Right kidney (tissue), 1 donor: ENCODE results near the gene DPY19L3.
"Not testable (repeated sequence)": the region's sequence is repeated elsewhere in the genome, so short reads cannot be mapped to it uniquely, and the experiment has no call there.

Experiments
- DNase-seq: peaks from one replicate; pipeline ENCODE4 v3.0.0-alpha.2; 2016

DPY19L3 gene

DNA sequence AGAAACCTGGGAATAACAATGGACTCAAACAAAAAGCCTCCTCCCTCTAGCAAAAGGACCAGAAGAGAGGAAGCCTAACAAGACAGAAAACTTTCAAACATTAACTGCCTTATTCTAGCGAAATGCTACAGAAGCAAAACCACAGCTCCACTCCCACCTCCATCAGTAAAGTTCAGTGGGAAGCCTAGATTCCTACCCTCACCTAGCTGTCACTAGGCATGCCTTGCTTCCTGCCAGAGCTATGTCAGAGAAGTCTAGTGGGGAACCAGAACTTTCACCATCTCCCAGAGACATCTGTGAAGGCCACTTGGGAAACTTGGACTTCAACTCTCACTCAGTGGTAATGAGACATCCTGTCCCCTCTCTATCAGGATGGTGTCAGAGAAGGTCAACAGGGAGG, 37.1 kb downstream of the DPY19L3 start:
- DNase-seq: no peak

DNA sequence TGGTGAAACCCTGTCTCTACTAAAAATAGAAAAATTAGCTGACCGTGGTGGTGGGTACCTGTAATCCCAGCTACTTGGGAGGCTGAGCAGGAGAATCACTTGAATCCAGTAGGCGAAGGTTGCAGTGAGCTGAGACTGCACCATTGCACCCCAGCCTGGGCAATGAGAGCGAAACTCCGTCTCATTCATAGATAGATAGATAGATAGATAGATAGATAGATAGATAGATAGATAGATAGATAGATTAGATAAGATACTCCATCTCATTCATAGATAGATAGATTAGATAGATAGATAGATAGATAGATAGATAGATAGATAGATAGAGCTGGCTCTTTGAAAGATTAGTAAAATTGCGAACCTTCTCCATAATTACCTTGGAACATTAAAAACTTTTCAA, 42.0 kb downstream of the DPY19L3 start:
- not testable (repeated sequence) for DNase-seq

DNA sequence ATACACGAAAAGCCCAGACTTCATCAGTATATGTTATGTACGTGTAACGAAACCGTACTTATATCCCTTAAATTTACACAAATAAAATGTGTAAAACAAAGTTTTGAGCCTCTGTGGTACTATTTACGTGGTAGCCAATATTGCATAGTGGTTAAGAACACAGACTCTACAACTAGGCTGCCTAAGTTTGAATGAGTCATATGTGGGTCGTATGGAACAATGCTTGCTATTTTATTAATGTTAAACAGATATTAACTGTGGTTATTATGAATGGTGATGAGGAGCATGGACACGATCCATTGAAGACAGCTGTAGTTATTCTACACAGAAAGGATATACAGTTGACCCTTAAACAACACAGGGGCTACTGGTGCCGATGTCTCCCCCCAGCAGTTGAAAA, 42.5 kb downstream of the DPY19L3 start:
- DNase-seq: no peak

DNA sequence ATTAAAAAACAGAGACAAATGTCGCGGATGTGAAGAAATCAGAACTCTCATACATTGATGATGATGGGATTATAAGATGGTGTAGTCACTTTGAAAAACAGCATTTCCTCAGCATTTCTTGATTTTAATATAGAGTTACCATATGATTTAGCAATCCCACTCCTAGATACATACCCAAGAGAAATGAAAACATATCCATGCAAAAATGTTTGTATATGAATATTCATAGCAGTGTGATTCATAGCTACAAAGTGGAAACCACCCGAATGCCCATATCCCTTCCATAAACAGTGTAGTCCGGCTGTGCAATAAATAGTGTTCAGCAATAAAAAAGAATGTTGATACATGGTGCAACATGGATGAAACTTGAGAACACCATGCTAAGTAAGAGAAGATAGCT, 44.6 kb downstream of the DPY19L3 start:
- DNase-seq: no peak

DNA sequence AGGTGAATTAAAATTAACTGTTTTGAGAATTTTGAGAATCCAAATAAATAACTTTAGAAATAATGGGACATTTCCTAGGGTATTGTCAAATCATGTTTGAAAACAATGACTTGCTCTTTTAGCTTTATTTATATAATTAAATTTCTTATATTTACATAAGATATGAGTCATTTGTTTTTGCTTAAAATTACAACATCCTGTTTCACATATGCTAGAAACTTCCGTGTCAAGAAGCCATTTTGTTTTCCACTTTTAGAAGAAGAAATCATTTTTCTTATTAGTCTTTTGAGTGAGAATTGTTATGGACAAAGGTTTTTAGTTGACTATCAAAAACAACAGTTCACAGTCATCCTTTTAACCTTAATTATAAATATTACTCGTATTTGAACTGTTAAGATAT, 48.2 kb downstream of the DPY19L3 start:
- DNase-seq: no peak

DNA sequence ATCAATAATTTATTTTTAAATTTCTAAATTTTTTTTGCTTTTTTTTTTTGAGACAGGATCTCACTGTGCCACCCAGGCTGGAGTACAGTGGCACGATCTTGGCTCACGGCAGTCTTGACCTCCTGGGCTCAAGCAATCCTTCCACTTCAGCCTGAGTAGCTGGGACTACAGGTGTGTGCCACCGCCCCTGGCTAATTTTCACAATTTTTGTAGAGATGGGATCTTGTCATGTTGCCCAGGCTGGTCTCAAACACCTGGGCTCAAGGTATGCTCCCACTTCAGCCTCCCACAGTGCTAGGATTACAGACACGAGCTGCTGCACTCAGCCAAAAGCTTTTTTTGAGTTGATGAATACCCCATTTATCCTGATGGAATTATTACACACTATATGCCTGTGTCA, 50.8 kb downstream of the DPY19L3 start:
- DNase-seq: no peak

DNA sequence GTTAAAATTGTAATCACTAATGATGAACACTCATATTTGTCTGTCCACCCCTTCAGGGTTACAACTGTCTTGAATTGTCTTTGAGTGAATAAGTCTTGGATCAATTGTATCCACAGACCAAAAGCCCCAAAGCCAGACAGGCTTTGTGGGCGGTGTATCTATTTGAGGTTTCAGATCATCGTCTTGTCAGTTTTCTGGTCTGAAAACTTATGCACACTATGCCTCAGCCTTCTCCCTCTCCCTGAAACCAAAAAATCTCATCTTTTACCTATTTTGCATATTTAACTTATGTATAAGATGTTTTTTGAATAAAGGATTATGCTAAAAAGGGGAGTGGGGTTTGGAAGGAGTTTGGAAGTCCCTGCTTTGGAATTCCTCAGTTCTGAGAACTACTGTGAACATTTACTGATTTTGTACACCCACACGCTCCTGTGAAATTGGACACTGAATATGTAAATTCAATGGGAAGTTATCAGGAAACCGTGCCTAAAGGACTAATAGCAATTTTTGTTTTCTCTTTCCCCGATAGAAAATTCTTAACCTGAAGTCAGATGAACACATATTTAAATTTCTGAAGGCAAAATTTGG, 52.1 kb downstream of the DPY19L3 start:
- DNase-seq: no peak

DNA sequence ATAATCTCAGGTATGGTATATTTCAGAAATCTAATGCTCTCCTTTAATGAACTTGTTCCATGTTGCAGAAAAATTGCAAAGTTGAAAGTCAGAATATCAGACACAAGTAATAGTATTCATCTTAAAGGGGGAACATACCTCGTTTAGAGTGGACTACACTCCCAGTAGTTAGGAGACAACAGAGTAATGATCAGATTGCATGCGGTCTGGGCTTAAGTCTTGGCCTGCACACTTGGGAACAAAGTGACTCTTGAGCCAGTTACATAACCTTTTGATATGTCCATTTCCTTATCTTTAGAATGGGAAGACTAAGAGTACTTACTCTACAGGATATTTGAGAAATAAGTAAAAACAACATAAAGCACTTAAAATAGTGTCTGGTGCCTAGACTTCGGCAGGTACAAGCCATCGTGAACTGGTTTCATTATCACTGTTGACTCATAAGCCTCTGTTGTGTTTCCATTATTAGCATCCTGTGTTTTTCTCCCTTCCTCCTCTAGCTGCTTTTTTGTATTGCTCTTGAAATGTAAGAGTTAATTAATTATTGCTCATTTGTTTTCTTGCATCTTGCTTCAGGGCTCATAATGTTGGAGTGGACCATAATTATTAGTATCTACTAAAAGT, 53.0 kb downstream of the DPY19L3 start:
- DNase-seq: no peak

DNA sequence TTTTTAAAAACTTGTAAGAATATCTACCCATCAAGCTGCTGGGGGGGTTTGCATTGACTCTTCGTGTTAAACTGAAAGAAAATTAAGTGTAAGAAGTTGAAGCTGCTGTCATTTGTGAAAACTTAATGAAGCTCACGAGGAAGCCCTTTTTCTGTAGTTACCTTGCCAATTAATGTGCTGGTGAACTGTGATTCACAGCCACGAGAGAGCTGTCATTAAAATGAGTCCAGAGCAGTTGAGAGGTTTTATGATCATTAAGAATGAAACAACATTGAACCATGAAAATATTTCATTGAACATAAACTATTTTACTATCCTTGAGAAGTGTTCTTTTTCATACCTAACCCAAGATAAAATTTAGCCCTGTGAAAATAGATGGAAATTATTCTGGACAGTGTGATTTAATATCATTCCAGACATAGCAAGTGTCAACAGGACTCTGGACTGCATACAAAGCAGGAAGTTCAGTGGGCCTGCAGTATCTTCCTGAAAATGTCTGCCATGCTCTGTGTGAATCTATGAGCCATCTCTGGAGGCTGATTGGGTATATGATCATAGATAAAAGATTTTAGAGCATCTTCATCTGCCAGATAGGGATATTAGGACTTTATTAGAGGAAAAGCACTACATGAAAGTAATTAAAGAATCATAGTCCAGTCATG, 53.8 kb downstream of the DPY19L3 start:
- DNase-seq: no peak

DNA sequence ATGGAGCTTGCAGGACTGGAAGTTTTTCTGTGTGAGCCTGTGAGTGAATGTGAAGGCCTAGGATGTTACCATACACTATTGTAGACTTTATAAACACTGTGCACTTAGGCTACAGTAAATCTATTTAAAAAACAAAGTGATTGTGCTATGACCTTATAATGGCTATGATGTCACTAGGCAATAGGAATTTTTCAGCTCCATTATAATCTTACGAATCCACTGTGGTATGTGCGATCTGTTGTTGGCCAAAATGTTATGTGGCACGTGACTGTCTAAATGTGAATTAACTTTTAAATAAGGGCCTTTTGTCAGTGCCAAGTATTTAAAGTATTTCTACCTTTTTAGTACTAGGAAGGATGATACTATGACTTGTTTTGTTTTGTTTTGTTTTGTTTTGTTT, 54.9 kb downstream of the DPY19L3 start:
- DNase-seq: no peak

DNA sequence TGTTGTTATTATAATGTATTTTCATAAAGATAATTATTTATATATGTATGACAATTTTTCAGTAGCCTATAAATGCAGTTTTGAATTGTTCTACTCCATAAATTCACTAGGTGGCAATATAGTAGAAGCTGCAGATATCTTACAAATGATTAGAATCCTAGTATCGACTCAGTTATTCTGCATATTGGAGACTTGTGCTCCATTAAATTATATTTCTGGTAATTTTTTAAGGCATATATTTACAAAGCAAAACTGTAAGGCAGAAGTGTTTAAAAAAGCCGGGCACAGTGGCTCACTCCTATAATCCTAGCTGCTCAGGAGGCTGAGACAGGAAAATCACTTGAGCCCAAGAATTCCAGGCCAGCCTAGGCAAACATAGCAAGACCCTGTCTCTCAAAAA, 58.7 kb downstream of the DPY19L3 start:
- no peak for DNase-seq

DNA sequence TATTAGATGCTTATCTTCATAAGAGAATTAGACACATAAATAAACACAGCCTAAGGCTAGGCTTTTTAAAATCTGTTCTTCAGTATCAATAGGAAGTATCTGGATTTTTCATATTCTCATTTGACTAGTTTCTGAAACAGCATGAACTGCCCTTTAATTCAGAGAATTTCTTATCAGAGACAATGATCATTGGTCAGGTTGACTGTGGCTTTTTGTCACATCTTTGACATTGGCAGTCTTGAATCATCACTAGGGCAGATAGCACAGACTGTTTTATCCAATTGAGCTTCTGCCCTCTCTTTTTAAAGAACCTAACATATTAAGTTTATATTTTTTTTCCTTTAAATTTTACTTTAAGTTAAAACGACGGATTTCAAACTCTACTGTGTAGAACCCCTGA, 59.6 kb downstream of the DPY19L3 start:
- DNase-seq: no peak

DNA sequence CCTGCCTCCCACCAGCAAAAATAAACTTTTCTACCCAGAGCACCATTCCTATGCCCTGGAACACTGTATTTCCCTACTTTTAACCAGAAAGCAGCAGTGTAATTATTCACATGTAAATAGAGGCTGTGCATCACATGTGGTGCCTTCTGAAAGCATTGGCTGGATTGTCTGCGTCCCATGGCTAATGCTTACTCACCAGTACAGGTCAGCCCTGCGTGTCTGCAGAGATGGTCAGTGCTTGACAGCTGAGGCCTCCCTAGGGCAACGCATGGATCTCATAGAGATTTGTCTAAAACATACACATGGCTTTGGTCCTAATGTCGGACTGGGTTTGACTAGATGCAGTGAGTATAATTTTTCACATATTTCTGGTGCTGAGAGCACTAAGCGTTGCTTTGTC, 64.2 kb downstream of the DPY19L3 start:
- no peak for DNase-seq

DNA sequence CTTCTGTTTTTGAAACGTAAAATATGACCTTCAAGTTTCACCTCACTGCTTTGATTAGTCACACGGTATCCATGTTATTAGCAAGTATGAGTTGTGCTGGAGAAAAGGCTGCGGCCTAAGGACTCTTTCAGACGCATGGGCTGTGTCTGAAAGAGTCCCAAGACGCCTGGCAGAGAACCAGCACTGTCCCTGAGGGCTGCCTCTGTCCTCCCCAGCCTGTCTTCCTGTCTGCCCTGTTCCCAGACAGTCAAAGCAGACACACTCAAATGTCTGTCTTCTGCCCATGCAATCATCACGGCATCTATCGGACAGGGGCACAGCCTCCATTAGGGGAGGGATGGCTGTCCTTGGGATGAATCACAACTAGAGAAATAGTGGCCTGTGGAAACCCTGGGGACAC, 65.5 kb downstream of the DPY19L3 start:
- DNase-seq: no peak

DNA sequence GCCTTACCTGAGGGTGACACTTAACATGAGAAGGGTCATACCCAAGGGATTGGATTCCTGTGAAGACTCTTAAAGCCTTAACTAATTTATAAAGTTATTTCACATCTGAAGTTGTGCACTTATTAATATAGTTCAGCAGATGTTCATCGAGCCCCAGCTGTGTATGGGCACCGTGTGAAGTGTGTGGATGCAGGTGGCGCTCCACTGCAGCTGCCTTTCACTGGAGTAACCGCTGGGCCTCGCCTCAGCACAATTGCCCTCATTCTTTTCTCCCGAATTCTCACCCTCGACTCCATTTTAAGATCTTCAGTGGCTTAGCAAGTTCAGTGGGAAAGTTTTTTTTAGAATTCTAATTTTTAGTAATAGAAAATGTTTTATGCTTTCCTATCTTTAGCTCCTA, 66.2 kb downstream of the DPY19L3 start:
- no peak for DNase-seq

DNA sequence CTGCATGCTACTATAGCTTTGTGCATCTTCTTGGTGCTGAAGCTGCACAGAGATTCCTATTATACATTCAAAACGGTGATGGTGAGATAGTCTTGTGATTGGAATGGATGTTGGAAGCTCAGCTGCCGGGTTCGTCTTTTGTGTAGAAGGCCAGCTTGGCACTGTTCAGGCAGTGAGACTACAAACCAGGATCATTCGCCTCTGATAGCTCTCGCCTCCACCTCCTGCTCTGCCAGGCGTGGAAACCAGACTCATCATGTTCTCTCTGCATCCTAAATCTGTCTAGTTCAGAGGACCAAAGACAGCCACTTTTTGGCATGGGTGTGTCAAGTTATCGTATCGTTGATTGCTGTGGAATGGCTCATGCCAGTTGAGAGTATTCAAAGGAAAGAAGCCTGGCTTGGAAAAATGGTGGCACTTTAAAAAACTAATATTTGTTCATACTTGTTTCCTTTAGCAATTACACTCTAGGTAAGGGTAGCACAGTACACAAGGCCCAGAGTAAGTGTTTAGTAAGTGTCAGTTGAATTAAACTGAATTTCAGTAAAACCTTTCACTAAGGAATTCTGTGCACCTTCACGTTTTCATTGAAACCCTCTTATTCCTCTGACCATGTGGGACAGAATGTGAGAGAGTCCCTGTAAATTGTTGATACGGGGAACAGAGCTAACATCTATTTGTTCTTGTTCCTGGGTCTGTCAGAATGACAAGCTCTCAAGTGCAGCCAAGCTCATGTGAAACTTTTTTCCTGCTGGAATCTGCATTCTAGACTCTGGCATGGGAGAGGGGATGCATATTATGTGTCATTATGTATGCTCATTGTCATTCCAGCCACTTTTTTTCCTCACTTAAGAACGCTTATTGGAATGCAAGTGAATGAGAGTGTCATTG, 69.8 kb downstream of the DPY19L3 start:
- no peak for DNase-seq

DNA sequence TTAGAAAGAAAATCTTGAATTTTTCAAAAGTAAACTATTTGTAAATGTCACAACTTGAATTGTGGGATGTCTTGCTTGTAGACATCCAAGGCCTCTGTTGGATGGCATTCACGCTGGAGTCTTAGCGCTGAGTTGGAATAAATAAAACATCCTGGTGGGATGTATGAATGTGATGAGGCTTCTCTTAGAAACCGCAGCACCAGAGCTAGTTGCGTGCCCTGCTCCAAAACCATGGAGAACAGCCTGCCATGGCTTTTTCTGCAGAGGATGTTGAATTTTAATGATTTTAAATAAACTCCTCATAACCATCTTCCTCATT, 70.4 kb downstream of the DPY19L3 start:
- no peak for DNase-seq

DNA sequence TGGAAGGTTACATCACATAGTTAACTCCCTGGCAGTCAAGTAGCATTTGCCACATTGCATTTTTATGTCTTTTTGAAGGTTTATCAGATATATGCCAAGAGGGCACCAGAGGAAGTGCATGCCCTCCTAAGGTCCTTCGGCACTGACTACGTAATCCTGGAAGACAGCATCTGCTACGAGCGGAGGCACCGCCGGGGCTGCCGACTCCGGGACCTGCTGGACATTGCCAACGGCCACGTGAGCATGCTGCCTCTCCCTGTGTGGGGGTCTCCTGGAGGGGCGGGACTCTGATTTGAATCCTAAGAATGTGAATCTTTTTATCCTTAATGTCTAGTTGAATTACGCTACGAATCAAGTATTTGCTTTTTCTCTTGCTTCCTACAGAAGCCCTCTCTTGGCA, 74.8 kb downstream of the DPY19L3 start:
- no peak for DNase-seq

DNA sequence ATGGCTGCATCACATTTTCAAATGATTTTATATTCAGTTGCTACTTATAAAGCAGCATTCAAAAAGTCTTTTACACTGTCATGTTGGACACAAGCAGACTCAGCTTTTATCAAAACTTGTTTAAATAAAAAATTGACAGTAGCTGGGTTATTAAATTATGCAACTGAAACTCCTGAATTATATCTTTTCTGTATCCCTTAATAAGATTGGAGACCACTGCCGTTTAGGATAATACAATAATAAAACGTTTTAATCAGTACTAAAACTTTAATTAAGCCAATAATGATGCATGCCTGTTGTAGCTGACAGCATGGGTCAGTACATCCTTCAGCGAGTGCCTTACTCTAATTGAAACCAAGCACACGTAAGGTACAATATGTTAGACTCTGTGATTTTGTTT, 78.0 kb downstream of the DPY19L3 start:
- DNase-seq: no peak

DNA sequence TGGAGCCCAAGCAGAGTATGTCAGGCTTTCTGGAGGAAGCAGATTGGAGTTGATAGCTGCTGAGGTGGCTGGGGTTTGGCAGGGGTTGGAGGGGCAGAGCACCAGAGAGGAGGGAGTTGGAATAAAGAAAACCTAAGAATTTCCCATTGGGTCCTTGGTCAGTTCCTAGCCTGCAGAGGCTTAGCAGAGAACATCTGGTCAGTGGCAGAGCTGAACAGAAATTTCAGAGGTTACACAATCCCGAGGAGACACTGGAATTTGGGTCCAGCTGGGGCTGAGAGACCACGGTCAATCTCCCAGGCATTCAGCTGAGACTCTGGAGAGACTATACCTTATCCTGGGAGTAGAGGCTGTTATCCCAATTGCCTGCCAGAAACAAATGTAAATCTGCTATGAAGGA, 84.4 kb downstream of the DPY19L3 start:
- DNase-seq: no peak

DNA sequence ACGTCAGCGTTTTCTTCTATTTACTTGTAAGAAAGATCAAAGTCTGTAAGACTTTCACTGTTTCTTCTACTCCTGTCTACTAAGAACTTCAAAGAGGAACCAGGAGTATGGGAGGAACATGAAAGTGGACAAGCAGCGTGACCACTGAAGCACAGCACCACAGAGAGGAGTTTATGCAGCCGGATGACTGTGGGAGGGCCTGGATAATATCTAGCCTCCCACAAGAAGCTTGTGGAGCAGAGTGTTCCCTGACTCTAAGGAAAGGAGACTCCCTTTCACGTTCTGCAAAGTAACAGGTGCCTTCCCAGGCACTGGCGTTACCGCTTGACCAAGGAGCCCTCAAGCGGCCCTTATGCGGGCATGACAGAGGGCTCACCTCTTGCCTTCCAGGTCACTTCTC, 91.8 kb downstream of the DPY19L3 start:
- DNase-seq: no peak

DNA sequence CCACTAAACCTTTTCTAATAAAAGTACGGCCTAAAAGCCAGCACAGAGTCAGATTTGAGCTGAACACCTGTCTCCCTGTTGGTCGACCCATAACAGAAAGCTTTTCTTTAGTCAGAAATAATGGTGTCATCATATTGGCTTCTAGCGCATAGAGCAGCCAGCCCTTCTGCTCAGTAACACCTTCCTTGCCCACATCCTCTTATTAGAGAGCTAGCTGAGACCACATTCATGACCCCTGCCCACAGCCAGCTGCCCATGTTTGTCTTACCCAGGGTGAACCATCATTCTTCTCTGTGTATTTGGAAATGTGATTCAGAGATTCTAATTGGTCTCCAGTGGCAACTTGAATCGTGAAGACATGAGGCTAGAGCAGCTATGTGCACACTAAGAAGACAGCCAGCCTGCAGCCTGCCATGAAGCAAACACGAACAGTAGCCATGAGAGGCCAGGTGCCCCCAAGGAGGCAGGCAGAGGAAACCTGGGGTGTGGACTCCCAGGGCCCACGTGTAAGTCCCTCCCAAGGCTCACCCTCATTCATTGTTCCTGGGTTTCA, 93.2 kb downstream of the DPY19L3 start:
- DNase-seq: no peak

DNA sequence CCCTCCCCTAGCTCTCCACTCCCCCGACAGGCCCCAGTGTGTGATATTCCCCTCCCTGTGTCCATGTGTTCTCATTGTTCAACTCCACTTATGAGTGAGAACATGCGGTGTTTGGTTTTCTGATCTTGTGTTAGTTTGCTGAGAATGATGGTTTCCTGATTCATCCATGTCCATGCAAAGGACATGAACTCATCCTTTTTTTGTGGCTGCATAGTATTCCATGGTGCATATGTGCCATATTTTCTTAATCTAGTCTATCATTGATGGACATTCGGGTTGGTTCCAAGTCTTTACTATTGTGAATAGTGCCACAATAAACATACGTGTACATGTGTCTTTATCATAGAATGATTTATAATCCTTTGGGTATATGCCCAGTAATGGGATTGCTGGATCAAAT, 106.9 kb downstream of the DPY19L3 start:
- not testable (repeated sequence) for DNase-seq
